HepG2 (cell line): ENCODE measurements around the gene PTGIS. TPM values are rescaled to one million over a fixed set of nuclear protein-coding genes. Genes with fewer than 3 reads are reported as not detected.
A peak's percentile ranks its signal among the peaks of the same experiment; 100 is the strongest.

Experiments
- CC2D1A ChIP-seq: sonication (generic); formaldehyde crosslinking; IDR thresholded peaks from 2 replicates; pipeline ENCODE4 v1.8.1; 2023; ENCODE audit warnings: mild to moderate bottlenecking, missing genetic modification reagents
- FOXC1 ChIP-seq: sonication (generic); formaldehyde crosslinking; IDR thresholded peaks from 2 replicates; pipeline ENCODE4 v1.8.0; 2022; ENCODE audit warnings: mild to moderate bottlenecking, missing genetic modification reagents, borderline replicate concordance
- FOXJ3 ChIP-seq: sonication (generic); formaldehyde crosslinking; IDR thresholded peaks from 2 replicates; pipeline ENCODE4 v1.4.0; 2020; ENCODE audit warnings: missing genetic modification reagents, mild to moderate bottlenecking, borderline replicate concordance
- GATAD2A ChIP-seq: IDR thresholded peaks from 2 replicates; pipeline ENCODE4 v1.6.1; 2016
- HNF4A ChIP-seq: sonication (generic); formaldehyde crosslinking; IDR thresholded peaks from 2 replicates; pipeline ENCODE4 v1.4.0; 2020; ENCODE audit warnings: missing genetic modification reagents
- HOXA3 ChIP-seq: sonication (generic); formaldehyde crosslinking; IDR thresholded peaks from 2 replicates; pipeline ENCODE4 v1.5.0; 2020; ENCODE audit warnings: missing genetic modification reagents
- HOXA5 ChIP-seq: sonication (generic); formaldehyde crosslinking; IDR thresholded peaks from 2 replicates; pipeline ENCODE4 v1.4.0; 2020; ENCODE audit warnings: missing genetic modification reagents
- IKZF5 ChIP-seq: IDR thresholded peaks from 2 replicates; pipeline ENCODE4 v1.6.1; 2018; ENCODE audit warnings: missing genetic modification reagents, mild to moderate bottlenecking, missing compliant biosample characterization
- MIER3 ChIP-seq: IDR thresholded peaks from 2 replicates; pipeline ENCODE4 v1.6.1; 2016; ENCODE audit warnings: missing compliant biosample characterization, borderline replicate concordance
- MTA1 ChIP-seq: sonication (generic); formaldehyde crosslinking; IDR thresholded peaks from 2 replicates; pipeline ENCODE4 v1.4.0; 2020; ENCODE audit warnings: missing genetic modification reagents, mild to moderate bottlenecking, borderline replicate concordance
- MYC ChIP-seq: sonication (generic); formaldehyde crosslinking; IDR thresholded peaks from 2 replicates; pipeline ENCODE4 v1.9.0; 2021; ENCODE audit warnings: missing genetic modification reagents, borderline replicate concordance
- PITX1 ChIP-seq: sonication (generic); formaldehyde crosslinking; IDR thresholded peaks from 2 replicates; pipeline ENCODE4 v1.5.1; 2020; ENCODE audit warnings: mild to moderate bottlenecking, missing genetic modification reagents
- RCOR2 ChIP-seq: IDR thresholded peaks from 2 replicates; pipeline ENCODE4 v1.6.1; 2016; ENCODE audit warnings: missing biosample characterization, missing genetic modification reagents
- RFXAP ChIP-seq: sonication (generic); formaldehyde crosslinking; IDR thresholded peaks from 2 replicates; pipeline ENCODE4 v1.4.0; 2020; ENCODE audit warnings: missing genetic modification reagents, borderline replicate concordance
- RXRB ChIP-seq: IDR thresholded peaks from 2 replicates; pipeline ENCODE4 v1.6.1; 2016; ENCODE audit warnings: borderline replicate concordance, missing genetic modification reagents, missing compliant biosample characterization
- SALL1 ChIP-seq: sonication (generic); formaldehyde crosslinking; IDR thresholded peaks from 2 replicates; pipeline ENCODE4 v1.8.0; 2022; ENCODE audit warnings: mild to moderate bottlenecking, missing genetic modification reagents
- SMAD3 ChIP-seq: sonication (generic); formaldehyde crosslinking; IDR thresholded peaks from 2 replicates; pipeline ENCODE4 v1.4.0; 2020; ENCODE audit warnings: missing genetic modification reagents
- THAP9 ChIP-seq: sonication (generic); formaldehyde crosslinking; IDR thresholded peaks from 2 replicates; pipeline ENCODE4; 2020; ENCODE audit warnings: missing genetic modification reagents, mild to moderate bottlenecking, borderline replicate concordance
- XBP1 ChIP-seq: sonication (generic); formaldehyde crosslinking; IDR thresholded peaks from 2 replicates; pipeline ENCODE4 v1.5.0; 2020; ENCODE audit warnings: missing genetic modification reagents
- YEATS4 ChIP-seq: sonication (generic); formaldehyde crosslinking; IDR thresholded peaks from 2 replicates; pipeline ENCODE4 v1.4.0; 2020; ENCODE audit warnings: missing genetic modification reagents, borderline replicate concordance
- ZBTB7B ChIP-seq: sonication (generic); formaldehyde crosslinking; IDR thresholded peaks from 2 replicates; pipeline ENCODE4 v1.4.0; 2020; ENCODE audit warnings: missing genetic modification reagents
- ZNF138 ChIP-seq: sonication (generic); formaldehyde crosslinking; IDR thresholded peaks from 2 replicates; pipeline ENCODE4 v1.5.0; 2020; ENCODE audit warnings: mild to moderate bottlenecking, low read depth, missing genetic modification reagents
- ZNF207 ChIP-seq: fragments of 450-650 bp; IDR thresholded peaks from 2 replicates; pipeline ENCODE4 v1.6.1; 2016; ENCODE audit warnings: antibody characterized with exemption, borderline replicate concordance
- ZNF251 ChIP-seq: sonication (generic); formaldehyde crosslinking; IDR thresholded peaks from 2 replicates; pipeline ENCODE4 v1.9.0; 2021; ENCODE audit warnings: mild to moderate bottlenecking, missing genetic modification reagents
- ZNF263 ChIP-seq: sonication (generic); formaldehyde crosslinking; IDR thresholded peaks from 2 replicates; pipeline ENCODE4 v1.4.0; 2020; ENCODE audit warnings: missing genetic modification reagents
- ZNF513 ChIP-seq: sonication (generic); formaldehyde crosslinking; conservative IDR thresholded peaks from 2 replicates; pipeline ENCODE4 v1.5.0; 2020; ENCODE audit warnings: missing genetic modification reagents
- ZNF772 ChIP-seq: sonication (generic); formaldehyde crosslinking; IDR thresholded peaks from 2 replicates; pipeline ENCODE4 v1.5.0; 2020; ENCODE audit warnings: mild to moderate bottlenecking, missing genetic modification reagents
- polyA plus RNA-seq, 8 experiments: library from polyadenylated mRNA; depleted of rRNA in 3 of 8; stranded (reverse) in 7 of 8; unstranded in 1 of 8; fragments of >200 nt; fragmentation: Illumina TruSeq in 4 of 8; extraction: Trizol in 4 of 8; gene quantifications; 2 replicates each; pipeline versions ENCODE4 v1.2.1 to v1.2.3, GENCODE V29; 2011 to 2016; ENCODE audit warnings: low read depth in 4 of 8, missing spikeins in 1 of 8, mixed read lengths in 1 of 8; ENCODE audit not compliant: insufficient read depth in 1 of 8
- total RNA-seq, 5 experiments: library from RNA; depleted of rRNA; stranded (reverse); fragments of >200 nt; fragmentation: Illumina TruSeq; extraction: Trizol; gene quantifications; 2 replicates each; pipeline ENCODE4 v1.2.3, GENCODE V29; 2016; ENCODE audit warnings: low read depth in 1 of 5

Gene PTGIS
- total and polyA plus RNA-seq, 2 of the 13 experiments (the other 11 are each of a cell fraction or from before 2014, with no cell fraction given) = not detected

- TF ChIP-seq ZNF251 (no peak), ZNF513 (no peak), MYC (CRISPR knock-in tag) (peak; percentile 82; the same call in 1 of the 2 replicates), CC2D1A (no peak), RCOR2 (CRISPR knock-in tag) (peak; percentile 28; the same call in 1 of the 2 replicates), PITX1 (CRISPR knock-in tag) (0 out of 2 replicates have a peak, but pooled peaks have one; percentile 61), SMAD3 (CRISPR knock-in tag) (peak; percentile 65; the same call in 1 of the 2 replicates), XBP1 (CRISPR knock-in tag) (no peak), HOXA3 (CRISPR knock-in tag) (peak; percentile 57), FOXJ3 (CRISPR knock-in tag) (no peak; the same call in 1 of the 2 replicates), SALL1 (CRISPR knock-in tag) (peak; percentile 72), FOXC1 (CRISPR knock-in tag) (peak; percentile 37; the same call in 1 of the 2 replicates), ZNF772 (CRISPR knock-in tag) (0 out of 2 replicates have a peak, but pooled peaks have one; percentile 64), ZNF263 (CRISPR knock-in tag) (peak; percentile 89), HOXA5 (CRISPR knock-in tag) (no peak), ZNF207 (no peak), RFXAP (CRISPR knock-in tag) (peak; percentile 35; the same call in 1 of the 2 replicates), THAP9 (peak; percentile 60; the same call in 1 of the 2 replicates), IKZF5 (CRISPR knock-in tag) (peak; percentile 69; the same call in 1 of the 2 replicates), GATAD2A (peak; percentile 76), RXRB (CRISPR knock-in tag) (peak; percentile 48; the same call in 1 of the 2 replicates), YEATS4 (CRISPR knock-in tag) (peak; percentile 35; the same call in 1 of the 2 replicates), ZNF138 (CRISPR knock-in tag) (peak; percentile 64; the same call in 1 of the 2 replicates), HNF4A (CRISPR knock-in tag) (peak; percentile 41), MIER3 (peak; percentile 19; the same call in 1 of the 2 replicates), MTA1 (CRISPR knock-in tag) (peak; percentile 32; the same call in 1 of the 2 replicates), ZBTB7B (CRISPR knock-in tag) (peak; percentile 79)
Observed at GRCh38 chr20:49603209-49603627, 35.3 kb upstream of the PTGIS start (continued).
